ENCODE results near the gene CEP85. TPM values are rescaled to one million over a fixed set of nuclear protein-coding genes. Genes with fewer than 3 reads are reported as not detected.

The CEP85 gene
- total RNA-seq, 2 experiments from 2014 or later = 47.1 to 55.2 TPM

GRCh38 chr1:26296340-26297056, 62.5 kb downstream of the CEP85 start:
- Histone ChIP-seq H3K4me2 (ENCODE audit: low read length) (no peak overlapping the region), H3K79me2 (ENCODE audit: insufficient read depth, low read depth, low read length) (no peaks in the 10 kb centered on the region), H3K9me2 (ENCODE audit: insufficient read depth, low read length) (no peaks in the 10 kb centered on the region), H3K27ac (ENCODE audit: low read depth, low read length, poor library complexity, severe bottlenecking) (no peak overlapping the region), H3K4me3 (ENCODE audit: low read depth, low read length, poor library complexity, severe bottlenecking) (no peak overlapping the region), H2AFZ (ENCODE audit: low read length) (no peak overlapping the region), H3K36me3 (ENCODE audit: insufficient read depth, low read length) (peaks cover 67% of the 10 kb centered on the region), H3K4me1 (ENCODE audit: insufficient read depth, low read length, poor library complexity, severe bottlenecking) (peaks cover 52% of the 10 kb centered on the region), H3K9me3 (ENCODE audit: low read length) (no peaks in the 10 kb centered on the region), H4K20me1 (ENCODE audit: insufficient read depth, low read length) (no peaks in the 10 kb centered on the region)
- CTCF ChIA-PET (ENCODE audit: unreplicated experiment) = no interaction called here
- no TSS peak for BruUV-seq (replicated peaks)
- POLR2A ChIA-PET = interaction anchor here (0.8 to 1.0 kb wide), 2 partner anchors 14 to 22 kb away, joined by 3 to 5 read pairs; partner anchors contain the start of gene CD52
- no peak for TF ChIP-seq EZH2phosphoT487 (IDR thresholded peaks at IDR 0.05; ENCODE audit: borderline replicate concordance, low read depth, low read length)
- TF ChIP-seq, protein P1, sequence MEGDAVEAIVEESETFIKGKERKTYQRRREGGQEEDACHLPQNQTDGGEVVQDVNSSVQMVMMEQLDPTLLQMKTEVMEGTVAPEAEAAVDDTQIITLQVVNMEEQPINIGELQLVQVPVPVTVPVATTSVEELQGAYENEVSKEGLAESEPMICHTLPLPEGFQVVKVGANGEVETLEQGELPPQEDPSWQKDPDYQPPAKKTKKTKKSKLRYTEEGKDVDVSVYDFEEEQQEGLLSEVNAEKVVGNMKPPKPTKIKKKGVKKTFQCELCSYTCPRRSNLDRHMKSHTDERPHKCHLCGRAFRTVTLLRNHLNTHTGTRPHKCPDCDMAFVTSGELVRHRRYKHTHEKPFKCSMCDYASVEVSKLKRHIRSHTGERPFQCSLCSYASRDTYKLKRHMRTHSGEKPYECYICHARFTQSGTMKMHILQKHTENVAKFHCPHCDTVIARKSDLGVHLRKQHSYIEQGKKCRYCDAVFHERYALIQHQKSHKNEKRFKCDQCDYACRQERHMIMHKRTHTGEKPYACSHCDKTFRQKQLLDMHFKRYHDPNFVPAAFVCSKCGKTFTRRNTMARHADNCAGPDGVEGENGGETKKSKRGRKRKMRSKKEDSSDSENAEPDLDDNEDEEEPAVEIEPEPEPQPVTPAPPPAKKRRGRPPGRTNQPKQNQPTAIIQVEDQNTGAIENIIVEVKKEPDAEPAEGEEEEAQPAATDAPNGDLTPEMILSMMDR (conservative IDR thresholded peaks at IDR 0.05; ENCODE audit: low read length) = no peak
- DNase-seq (ENCODE audit: low spot score) = no peak
- intact Hi-C loops (cut with micrococcal nuclease; ENCODE audit: unreplicated experiment) = no loop called here

DNA sequence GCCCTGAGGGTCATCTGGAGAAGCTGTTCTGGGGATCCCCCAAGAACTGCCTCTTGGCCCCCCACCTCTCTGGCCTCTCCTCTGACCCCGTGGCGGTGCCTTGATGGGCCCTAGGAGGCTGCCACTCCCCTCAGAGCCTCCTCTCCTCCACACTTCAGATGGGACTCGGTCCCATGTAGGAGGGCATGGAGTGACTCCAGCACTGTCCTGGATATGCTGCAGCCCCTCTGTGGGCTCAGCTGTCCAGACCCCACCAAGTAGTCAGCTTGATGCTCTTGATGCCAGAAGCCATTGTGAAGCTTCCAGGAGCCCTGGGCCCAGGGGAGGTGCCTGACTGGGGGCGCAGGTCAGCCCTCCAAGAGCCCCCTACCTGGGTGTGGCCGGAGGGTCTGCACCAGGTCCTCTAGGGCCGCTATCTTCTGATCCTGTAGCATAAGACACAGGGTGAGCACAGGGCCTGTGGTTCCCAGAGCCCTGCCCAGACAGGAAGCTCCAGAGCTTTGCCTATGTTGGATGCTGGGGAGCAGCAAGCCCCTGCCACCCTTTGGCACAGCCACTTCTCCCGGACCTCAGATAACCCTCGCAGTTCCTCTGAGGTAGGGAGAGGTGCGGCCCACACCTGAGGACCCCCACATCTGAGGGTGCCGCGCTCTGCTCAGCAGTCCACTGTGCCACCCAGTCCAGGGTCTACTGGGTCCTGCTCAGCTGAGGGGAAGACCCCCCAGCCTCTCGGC, 63.2 kb downstream of the CEP85 start:
- no peaks in the 10 kb centered on the region for H3K9me3 ChIP-seq (ENCODE audit: low read length)
- peaks cover 48% of the 10 kb centered on the region for H3K4me1 ChIP-seq (ENCODE audit: insufficient read depth, low read length, poor library complexity, severe bottlenecking)
- DNase-seq (ENCODE audit: low spot score) = no peak
- H3K36me3 ChIP-seq (ENCODE audit: insufficient read depth, low read length) = peaks cover 64% of the 10 kb centered on the region
- ChIA-PET POLR2A (interaction anchor here (0.6 to 2.4 kb wide), 3 partner anchors 18 to 858 kb away, joined by 3 to 13 read pairs (median 3); partner anchors contain the start of genes CD52 and SLC9A1), CTCF (ENCODE audit: unreplicated experiment) (no interaction called here)
- no peak overlapping the region for H3K27ac ChIP-seq (ENCODE audit: low read depth, low read length, poor library complexity, severe bottlenecking)
- BruUV-seq (replicated peaks) = no TSS peak
- no peak overlapping the region for H3K4me3 ChIP-seq (ENCODE audit: low read depth, low read length, poor library complexity, severe bottlenecking)
- intact Hi-C loops (cut with micrococcal nuclease; ENCODE audit: unreplicated experiment) = no loop called here
- no peak overlapping the region for H3K4me2 ChIP-seq (ENCODE audit: low read length)
- H4K20me1 ChIP-seq (ENCODE audit: insufficient read depth, low read length) = no peaks in the 10 kb centered on the region
- TF ChIP-seq, protein P1 (conservative IDR thresholded peaks at IDR 0.05; ENCODE audit: low read length) = no peak
- no peak for TF ChIP-seq EZH2phosphoT487 (IDR thresholded peaks at IDR 0.05; ENCODE audit: borderline replicate concordance, low read depth, low read length)
- H2AFZ ChIP-seq (ENCODE audit: low read length) = no peak overlapping the region
- H3K9me2 ChIP-seq (ENCODE audit: insufficient read depth, low read length) = no peaks in the 10 kb centered on the region
- no peaks in the 10 kb centered on the region for H3K79me2 ChIP-seq (ENCODE audit: insufficient read depth, low read depth, low read length)
